HG03025 (cell line): ENCODE results near the gene STEAP3.

Experiments
- ATAC-seq: cut with Tn5 transposase; IDR thresholded peaks from one replicate; pipeline ENCODE4 v1.9.1; 2021; ENCODE audit warnings: mild to moderate bottlenecking, moderate library complexity; ENCODE audit not compliant: unreplicated experiment, low FRiP score

The STEAP3 gene

GRCh38 chr2:119289093-119289492 is 65.5 kb downstream of the STEAP3 start:
- ATAC-seq, result no peak

GRCh38 chr2:119289642-119290041 is 66.0 kb downstream of the STEAP3 start:
- ATAC-seq, result no peak

- no peak for ATAC-seq
These were observed 67.4 kb downstream of the STEAP3 start for GRCh38 chr2:119290859-119291587.

- ATAC-seq, result no peak
These were observed 68.0 kb downstream of the STEAP3 start for GRCh38 chr2:119291588-119292167.

GRCh38 chr2:119292226-119292625 is 68.6 kb downstream of the STEAP3 start:
- no peak for ATAC-seq

- no peak for ATAC-seq
These were observed 69.6 kb downstream of the STEAP3 start for GRCh38 chr2:119293254-119293653.

- ATAC-seq, result no peak
These were observed 70.3 kb downstream of the STEAP3 start for GRCh38 chr2:119293900-119294299.

GRCh38 chr2:119294671-119295070 is 71.0 kb downstream of the STEAP3 start:
- ATAC-seq, result no peak

GRCh38 chr2:119295688-119296375 is 72.2 kb downstream of the STEAP3 start:
- no peak for ATAC-seq

GRCh38 chr2:119301413-119301812 is 77.8 kb downstream of the STEAP3 start:
- no peak for ATAC-seq

GRCh38 chr2:119304847-119305246 is 81.2 kb downstream of the STEAP3 start:
- ATAC-seq, result no peak

GRCh38 chr2:119305497-119306195 is 82.0 kb downstream of the STEAP3 start:
- no peak for ATAC-seq

GRCh38 chr2:119306196-119306590 is 82.6 kb downstream of the STEAP3 start:
- ATAC-seq, result no peak

GRCh38 chr2:119307419-119308140 is 83.9 kb downstream of the STEAP3 start:
- ATAC-seq, result no peak

GRCh38 chr2:119308793-119309330 is 85.2 kb downstream of the STEAP3 start:
- ATAC-seq, result no peak

GRCh38 chr2:119311371-119311770 is 87.7 kb downstream of the STEAP3 start:
- ATAC-seq, result no peak

GRCh38 chr2:119311831-119312230 is 88.2 kb downstream of the STEAP3 start:
- ATAC-seq, result no peak
